Measurements from ENCODE around the gene GPA33. TPM values are rescaled to one million over a fixed set of nuclear protein-coding genes. Genes with fewer than 3 reads are reported as not detected.

GPA33 gene
- total RNA-seq, 2 donors from 2014 or later, result not detected

GRCh38 chr1:167118188-167118587 is 28.0 kb upstream of the GPA33 start:
- Histone ChIP-seq H3K9me3 (no peaks in the 10 kb centered on the region), H3K27ac (no peak overlapping the region), H3K4me3 (no peak overlapping the region), H3K36me3 (no peaks in the 10 kb centered on the region), H3K4me1 (replicated peaks) (no peaks in the 10 kb centered on the region), H3K27me3 (replicated peaks; ENCODE audit: insufficient read depth) (no peaks in the 10 kb centered on the region)
- no peak for DNase-seq (ENCODE audit: low spot score)
- TF ChIP-seq POLR2A (IDR thresholded peaks at IDR 0.05) (no peak), POLR2AphosphoS5 (IDR thresholded peaks at IDR 0.05) (no peak), CTCF (IDR thresholded peaks at IDR 0.05) (no peak)
- intact Hi-C loops (cut with DNase I), result no loop called here
- 93% methylated on average over 5 of the region's 5 CpGs for WGBS

GRCh38 chr1:167117225-167117624 is 27.0 kb upstream of the GPA33 start:
- H3K27me3 ChIP-seq (replicated peaks; ENCODE audit: insufficient read depth), result no peaks in the 10 kb centered on the region
- H3K36me3 ChIP-seq, result no peaks in the 10 kb centered on the region
- DNase-seq (ENCODE audit: low spot score), result no peak
- WGBS, result 96% methylated on average over 9 of the region's 9 CpGs
- no peaks in the 10 kb centered on the region for H3K9me3 ChIP-seq
- TF ChIP-seq CTCF (IDR thresholded peaks at IDR 0.05) (no peak), POLR2A (IDR thresholded peaks at IDR 0.05) (no peak), POLR2AphosphoS5 (IDR thresholded peaks at IDR 0.05) (no peak)
- no peaks in the 10 kb centered on the region for H3K4me1 ChIP-seq (replicated peaks)
- no peak overlapping the region for H3K4me3 ChIP-seq
- intact Hi-C loops (cut with DNase I), result no loop called here
- no peak overlapping the region for H3K27ac ChIP-seq

GRCh38 chr1:167116174-167116573 is 26.0 kb upstream of the GPA33 start:
- no peaks in the 10 kb centered on the region for H3K36me3 ChIP-seq
- H3K9me3 ChIP-seq, result no peaks in the 10 kb centered on the region
- WGBS, result 88% methylated on average over 1 of the region's 1 CpG
- no peak overlapping the region for H3K4me3 ChIP-seq
- no peak overlapping the region for H3K27ac ChIP-seq
- intact Hi-C loops (cut with DNase I), result no loop called here
- DNase-seq (ENCODE audit: low spot score), result no peak
- H3K27me3 ChIP-seq (replicated peaks; ENCODE audit: insufficient read depth), result no peaks in the 10 kb centered on the region
- no peak for TF ChIP-seq POLR2AphosphoS5 (IDR thresholded peaks at IDR 0.05)
- no peak for TF ChIP-seq POLR2A (IDR thresholded peaks at IDR 0.05)
- no peak for TF ChIP-seq CTCF (IDR thresholded peaks at IDR 0.05)
- H3K4me1 ChIP-seq (replicated peaks), result no peaks in the 10 kb centered on the region

GRCh38 chr1:167115655-167116054 is 25.5 kb upstream of the GPA33 start:
- Histone ChIP-seq H3K27me3 (replicated peaks; ENCODE audit: insufficient read depth) (no peaks in the 10 kb centered on the region), H3K4me3 (no peak overlapping the region), H3K27ac (no peak overlapping the region), H3K9me3 (no peaks in the 10 kb centered on the region), H3K36me3 (no peaks in the 10 kb centered on the region), H3K4me1 (replicated peaks) (no peaks in the 10 kb centered on the region)
- intact Hi-C loops (cut with DNase I), result no loop called here
- WGBS, result 64% methylated on average over 5 of the region's 5 CpGs
- DNase-seq (ENCODE audit: low spot score), result no peak
- TF ChIP-seq POLR2A (IDR thresholded peaks at IDR 0.05), result no peak
- no peak for TF ChIP-seq POLR2AphosphoS5 (IDR thresholded peaks at IDR 0.05)
- no peak for TF ChIP-seq CTCF (IDR thresholded peaks at IDR 0.05)

- DNase-seq (ENCODE audit: low spot score), result no peak
- no peaks in the 10 kb centered on the region for H3K9me3 ChIP-seq
- intact Hi-C loops (cut with DNase I), result no loop called here
- H3K27me3 ChIP-seq (replicated peaks; ENCODE audit: insufficient read depth), result no peaks in the 10 kb centered on the region
- H3K27ac ChIP-seq, result no peak overlapping the region
- H3K36me3 ChIP-seq, result no peaks in the 10 kb centered on the region
- H3K4me1 ChIP-seq (replicated peaks), result no peaks in the 10 kb centered on the region
- no peak overlapping the region for H3K4me3 ChIP-seq
- no peak for TF ChIP-seq CTCF (IDR thresholded peaks at IDR 0.05)
- no peak for TF ChIP-seq POLR2A (IDR thresholded peaks at IDR 0.05)
- no peak for TF ChIP-seq POLR2AphosphoS5 (IDR thresholded peaks at IDR 0.05)
Observed at GRCh38 chr1:167114725-167115124, 24.5 kb upstream of the GPA33 start.
